Testis (tissue), 2 donors: ENCODE data around the gene ERVFRD-1.

Source experiments
- CTCF ChIP-seq, 3 experiments: fragments of 450-650 bp in 2 of 3; fragments of 200-600 bp in 1 of 3; sonication (generic) in 1 of 3; IDR thresholded peaks; one replicate each; pipeline ENCODE4 v1.5.1; 2016 to 2019; ENCODE audit warnings: antibody characterized with exemption in 3 of 3, mild to moderate bottlenecking in 2 of 3, moderate library complexity in 1 of 3
- POLR2A ChIP-seq: fragments of 450-650 bp; IDR thresholded peaks from one replicate; pipeline ENCODE4 v1.6.1; 2017; ENCODE audit warnings: antibody characterized with exemption, mild to moderate bottlenecking, moderate library complexity

DNA sequence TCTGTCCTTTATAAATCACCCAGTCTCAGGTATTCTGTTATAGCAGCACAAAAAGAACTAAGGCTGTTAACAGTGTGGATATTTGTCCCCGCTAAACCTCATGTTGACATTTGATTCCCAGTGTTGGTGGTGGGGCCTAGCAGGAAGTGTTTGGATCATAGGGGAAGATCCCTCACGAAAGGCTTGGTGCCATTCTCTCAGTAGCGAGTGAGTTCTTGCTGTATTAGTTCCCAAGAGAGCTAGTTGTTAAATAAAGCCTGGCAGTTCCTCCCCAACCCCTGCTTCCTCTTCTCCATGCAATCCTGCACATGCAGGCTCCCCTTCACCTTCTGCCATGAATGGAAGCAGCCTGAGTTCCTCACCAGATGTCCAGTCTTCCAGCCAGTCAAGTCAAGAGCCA is 29.8 kb upstream of the ERVFRD-1 start:
- TF ChIP-seq CTCF (IDR thresholded peaks at IDR 0.05) (no peak), POLR2A (no peak)
